ENCODE results near the gene CERT1. TPM values are rescaled to one million over a fixed set of nuclear protein-coding genes. Genes with fewer than 3 reads are reported as not detected.

CERT1 gene
- total RNA-seq, 6 donors from 2014 or later, result 22.3 to 79.3 (median 58.0) TPM

DNA sequence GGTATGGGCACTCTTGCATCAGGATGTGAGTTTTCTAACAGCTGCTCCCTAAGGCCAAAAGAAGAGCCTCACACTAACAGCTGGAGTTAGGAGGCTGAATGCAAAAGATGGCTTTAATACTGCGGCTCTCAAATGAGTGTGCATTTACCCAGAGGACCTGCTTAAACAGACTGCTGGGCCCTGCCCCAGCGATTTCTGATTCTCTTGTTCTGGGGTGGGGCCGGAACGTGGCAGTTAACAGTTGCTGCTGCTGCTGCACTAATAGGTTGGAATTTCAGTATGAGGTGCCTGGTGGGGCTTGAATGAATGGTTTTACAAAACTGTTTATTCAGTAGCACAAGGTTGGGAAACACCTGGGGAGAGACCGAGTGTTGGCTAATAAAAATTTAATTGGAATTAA is 148.3 kb downstream of the CERT1 start:
- WGBS, 2 donors, result 49 to 69% methylated on average over 5 of the region's 5 CpGs
- H3K27me3 ChIP-seq, result no peaks in the 10 kb centered on the region
- no peak overlapping the region for H3K27ac ChIP-seq
- DNase-seq (peak in 1 of 2 donors; percentile 52), ATAC-seq (ENCODE audit: low FRiP score in 2 of 2) (peak; percentile 12 to 34)
- peaks cover 0 to 11% (median 5%) of the 10 kb centered on the region in 4 donors for H3K4me1 ChIP-seq
- H3K4me3 ChIP-seq, result no peak overlapping the region
- H3K9me3 ChIP-seq, result no peaks in the 10 kb centered on the region
- TF ChIP-seq, protein P1, sequence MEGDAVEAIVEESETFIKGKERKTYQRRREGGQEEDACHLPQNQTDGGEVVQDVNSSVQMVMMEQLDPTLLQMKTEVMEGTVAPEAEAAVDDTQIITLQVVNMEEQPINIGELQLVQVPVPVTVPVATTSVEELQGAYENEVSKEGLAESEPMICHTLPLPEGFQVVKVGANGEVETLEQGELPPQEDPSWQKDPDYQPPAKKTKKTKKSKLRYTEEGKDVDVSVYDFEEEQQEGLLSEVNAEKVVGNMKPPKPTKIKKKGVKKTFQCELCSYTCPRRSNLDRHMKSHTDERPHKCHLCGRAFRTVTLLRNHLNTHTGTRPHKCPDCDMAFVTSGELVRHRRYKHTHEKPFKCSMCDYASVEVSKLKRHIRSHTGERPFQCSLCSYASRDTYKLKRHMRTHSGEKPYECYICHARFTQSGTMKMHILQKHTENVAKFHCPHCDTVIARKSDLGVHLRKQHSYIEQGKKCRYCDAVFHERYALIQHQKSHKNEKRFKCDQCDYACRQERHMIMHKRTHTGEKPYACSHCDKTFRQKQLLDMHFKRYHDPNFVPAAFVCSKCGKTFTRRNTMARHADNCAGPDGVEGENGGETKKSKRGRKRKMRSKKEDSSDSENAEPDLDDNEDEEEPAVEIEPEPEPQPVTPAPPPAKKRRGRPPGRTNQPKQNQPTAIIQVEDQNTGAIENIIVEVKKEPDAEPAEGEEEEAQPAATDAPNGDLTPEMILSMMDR (IDR thresholded peaks at IDR 0.05), result no peak
- no peak for TF ChIP-seq POLR2AphosphoS5 (IDR thresholded peaks at IDR 0.05)
- no peak for TF ChIP-seq POLR2A (IDR thresholded peaks at IDR 0.05)
- TF ChIP-seq EP300 (IDR thresholded peaks at IDR 0.05), result no peak
- H3K36me3 ChIP-seq, result peaks cover 13 to 45% (median 29%) of the 10 kb centered on the region in 4 donors

DNA sequence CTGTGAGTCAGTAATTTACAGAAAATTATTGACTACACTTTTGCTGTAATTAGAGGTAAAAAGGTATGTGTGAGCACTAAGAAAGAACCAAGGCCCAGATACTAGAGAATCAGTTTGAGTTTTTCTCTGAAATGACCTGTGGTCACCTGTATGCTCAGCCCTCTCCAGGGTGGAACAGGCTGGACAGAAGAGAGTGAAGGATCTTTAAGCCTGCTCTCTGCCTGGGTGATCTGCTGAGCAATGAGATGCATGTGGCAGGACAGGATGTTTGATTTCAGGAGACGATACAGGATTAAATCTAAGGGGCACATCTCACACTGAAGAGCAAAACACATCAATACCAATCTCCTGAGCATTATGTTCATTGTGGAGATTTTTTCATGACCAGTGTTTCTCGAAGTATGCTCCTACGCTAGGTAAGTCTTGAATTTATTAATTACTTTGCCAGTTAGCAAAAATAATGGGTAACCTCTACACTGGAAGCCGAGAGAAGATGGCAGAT is 148.9 kb downstream of the CERT1 start:
- Histone ChIP-seq H3K4me1 (peaks cover 0 to 11% (median 5%) of the 10 kb centered on the region in 4 donors), H3K27me3 (no peaks in the 10 kb centered on the region), H3K27ac (no peak overlapping the region), H3K36me3 (peaks cover 13 to 51% (median 33%) of the 10 kb centered on the region in 4 donors), H3K4me3 (no peak overlapping the region), H3K9me3 (no peaks in the 10 kb centered on the region)
- no peak for DNase-seq
- ATAC-seq (ENCODE audit: low FRiP score in 2 of 2), result no peak
- no peak for TF ChIP-seq EP300 (IDR thresholded peaks at IDR 0.05)
- no peak for TF ChIP-seq POLR2AphosphoS5 (IDR thresholded peaks at IDR 0.05)
- TF ChIP-seq, protein P1 (IDR thresholded peaks at IDR 0.05), result no peak
- TF ChIP-seq POLR2A (IDR thresholded peaks at IDR 0.05), result no peak
- 91 to 93% methylated on average over 4 of the region's 4 CpGs for WGBS, 2 donors

DNA sequence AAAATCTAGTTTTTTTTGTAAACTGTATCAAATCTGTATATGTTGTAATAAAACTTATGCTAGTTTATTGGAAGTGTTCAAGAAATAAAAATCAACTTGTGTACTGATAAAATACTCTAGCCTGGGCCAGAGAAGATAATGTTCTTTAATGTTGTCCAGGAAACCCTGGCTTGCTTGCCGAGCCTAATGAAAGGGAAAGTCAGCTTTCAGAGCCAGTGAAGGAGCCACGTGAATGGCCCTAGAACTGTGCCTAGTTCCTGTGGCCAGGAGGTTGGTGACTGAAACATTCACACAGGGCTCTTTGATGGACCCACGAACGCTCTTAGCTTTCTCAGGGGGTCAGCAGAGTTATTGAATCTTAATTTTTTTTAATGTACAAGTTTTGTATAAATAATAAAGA is 150.1 kb downstream of the CERT1 start:
- H3K36me3 ChIP-seq, result peaks cover 23 to 63% (median 45%) of the 10 kb centered on the region in 4 donors
- no peak for DNase-seq
- no peak overlapping the region for H3K4me3 ChIP-seq
- no peak for ATAC-seq (ENCODE audit: low FRiP score in 2 of 2)
- no peak overlapping the region for H3K27ac ChIP-seq
- peaks cover 0 to 11% (median 5%) of the 10 kb centered on the region in 4 donors for H3K4me1 ChIP-seq
- H3K27me3 ChIP-seq, result no peaks in the 10 kb centered on the region
- WGBS, 2 donors, result 76 to 77% methylated on average over 4 of the region's 4 CpGs
- H3K9me3 ChIP-seq, result no peaks in the 10 kb centered on the region
- no peak for TF ChIP-seq EP300 (IDR thresholded peaks at IDR 0.05)

DNA sequence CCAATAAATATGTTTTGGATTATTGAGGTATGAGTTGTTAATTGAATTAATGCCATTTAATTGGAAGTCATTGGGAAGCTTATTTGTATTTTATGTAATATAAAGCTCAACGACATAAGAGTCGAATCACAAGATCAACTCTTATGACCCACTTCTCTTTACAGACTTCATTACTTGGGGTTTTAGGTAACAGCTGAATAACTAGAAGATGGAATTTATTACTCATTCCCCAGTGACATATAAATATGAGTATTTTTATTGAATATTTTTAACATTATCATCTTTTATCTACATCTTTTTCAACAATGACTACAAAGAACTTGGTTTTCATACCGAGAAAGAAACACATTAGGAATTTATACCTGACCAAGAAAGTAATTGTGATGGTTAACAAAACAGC is 153.3 kb downstream of the CERT1 start:
- DNase-seq (no peak), ATAC-seq (ENCODE audit: low FRiP score in 2 of 2) (no peak)
- Histone ChIP-seq H3K9me3 (no peaks in the 10 kb centered on the region), H3K27ac (no peak overlapping the region), H3K4me3 (no peak overlapping the region), H3K4me1 (peaks cover 0 to 4% (median 0%) of the 10 kb centered on the region in 4 donors), H3K27me3 (no peaks in the 10 kb centered on the region), H3K36me3 (peaks cover 30 to 92% (median 67%) of the 10 kb centered on the region in 4 donors)
- 83 to 87% methylated on average over 3 of the region's 3 CpGs for WGBS, 2 donors
- TF ChIP-seq, protein P1 (IDR thresholded peaks at IDR 0.05), result no peak
- TF ChIP-seq EP300 (IDR thresholded peaks at IDR 0.05), result no peak
- TF ChIP-seq POLR2A (IDR thresholded peaks at IDR 0.05), result no peak
- TF ChIP-seq POLR2AphosphoS5 (IDR thresholded peaks at IDR 0.05), result no peak

DNA sequence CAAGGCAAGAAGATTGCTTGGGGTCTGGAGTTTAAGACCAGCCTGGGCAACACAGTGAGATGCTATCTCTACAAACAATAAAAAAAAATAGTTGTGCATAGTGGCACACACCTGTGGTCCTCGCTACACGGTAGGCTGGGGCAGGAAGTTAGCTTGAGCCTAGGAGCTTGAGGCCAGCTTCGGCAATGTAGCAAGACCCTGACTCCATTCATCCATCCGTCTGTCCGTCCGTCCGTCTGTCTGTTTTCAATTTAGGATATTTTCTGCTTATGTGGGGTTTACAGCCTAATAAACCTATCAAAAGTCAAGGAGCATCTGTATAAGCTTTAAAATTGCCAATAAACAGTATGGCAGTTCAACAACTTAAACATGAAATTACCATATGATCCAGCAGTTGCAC is 154.7 kb downstream of the CERT1 start:
- Histone ChIP-seq H3K4me1 (no peaks in the 10 kb centered on the region), H3K4me3 (no peak overlapping the region), H3K27ac (no peak overlapping the region), H3K27me3 (no peaks in the 10 kb centered on the region), H3K9me3 (no peaks in the 10 kb centered on the region), H3K36me3 (peaks cover 36 to 97% (median 78%) of the 10 kb centered on the region in 4 donors)
- no peak for DNase-seq
- no peak for ATAC-seq (ENCODE audit: low FRiP score in 2 of 2)
- WGBS, 2 donors, result 92 to 99% methylated on average over 7 of the region's 7 CpGs
- TF ChIP-seq POLR2A (IDR thresholded peaks at IDR 0.05) (no peak), POLR2AphosphoS5 (IDR thresholded peaks at IDR 0.05) (no peak), EP300 (IDR thresholded peaks at IDR 0.05) (no peak)
- TF ChIP-seq, protein P1 (IDR thresholded peaks at IDR 0.05), result no peak
